Neural cell (in vitro differentiated cells): Measurements from ENCODE around the gene FAM241A. TPM values are rescaled to one million over a fixed set of nuclear protein-coding genes. Genes with fewer than 3 reads are reported as not detected.

Source experiments
- H2AFZ ChIP-seq: fragments of 200-600, 300-800 bp; sonication (generic), shearing (Covaris generic); 2 replicates; pipeline ENCODE4 v1.6.0; 2014; ENCODE audit warnings: low read depth, mild to moderate bottlenecking, antibody characterized with exemption, low read length, moderate library complexity
- H3F3A ChIP-seq: fragments of 200-600 bp; shearing (Covaris generic); 2 replicates; pipeline ENCODE4 v1.6.1; 2016; ENCODE audit warnings: mild to moderate bottlenecking, moderate library complexity, mixed read lengths, antibody characterized with exemption, low read length; ENCODE audit not compliant: insufficient read depth, poor library complexity, severe bottlenecking
- H3K27ac ChIP-seq: fragments of 200-600, 300-800 bp; sonication (generic), shearing (Covaris generic); 2 replicates; pipeline ENCODE4 v1.5.1; 2014; ENCODE audit warnings: mild to moderate bottlenecking, low read length, moderate library complexity
- H3K27me3 ChIP-seq: fragments of 300-800, 200-600 bp; sonication (generic), shearing (Covaris generic); 2 replicates; pipeline ENCODE4 v1.6.0; 2014; ENCODE audit warnings: mild to moderate bottlenecking, low read depth, low read length, moderate library complexity; ENCODE audit not compliant: insufficient read depth
- H3K36me3 ChIP-seq: fragments of 300-800, 200-600 bp; sonication (generic), shearing (Covaris generic); 2 replicates; pipeline ENCODE4 v1.5.1; 2014; ENCODE audit warnings: mild to moderate bottlenecking, antibody characterized with exemption, low read length, moderate library complexity; ENCODE audit not compliant: insufficient read depth
- H3K4me2 ChIP-seq: fragments of 300-800, 200-600 bp; sonication (generic), shearing (Covaris generic); 2 replicates; pipeline ENCODE4 v1.6.0; 2014; ENCODE audit warnings: mild to moderate bottlenecking, low read length
- H3K4me3 ChIP-seq: fragments of 300-800, 200-600 bp; sonication (generic), shearing (Covaris generic); 2 replicates; pipeline ENCODE4 v1.5.1; 2014; ENCODE audit warnings: mild to moderate bottlenecking, low read length, moderate library complexity
- H3K79me2 ChIP-seq: fragments of 200-600 bp; shearing (Covaris generic); replicated peaks from 2 replicates; pipeline ENCODE4 v1.6.0; 2014; ENCODE audit warnings: mild to moderate bottlenecking, low read length, moderate library complexity; ENCODE audit not compliant: insufficient read depth
- H3K9ac ChIP-seq: fragments of 300-800, 200-600 bp; sonication (generic), shearing (Covaris generic); 2 replicates; pipeline ENCODE4 v1.6.1; 2016; ENCODE audit warnings: mild to moderate bottlenecking, low read length, mixed read lengths
- H3K9me2 ChIP-seq: fragments of 200-600 bp; shearing (Covaris generic); 2 replicates; pipeline ENCODE4 v1.6.1; 2016; ENCODE audit warnings: mild to moderate bottlenecking, low read length, mixed read lengths; ENCODE audit not compliant: insufficient read depth
- H3K9me3 ChIP-seq: fragments of 200-600, 300-800 bp; sonication (generic), shearing (Covaris generic); 2 replicates; pipeline ENCODE4 v1.6.1; 2016; ENCODE audit warnings: mild to moderate bottlenecking, mixed run types, low read length, moderate library complexity, mixed read lengths
- H4K20me1 ChIP-seq: fragments of 200-600 bp; shearing (Covaris generic); 2 replicates; pipeline ENCODE4 v1.6.1; 2016; ENCODE audit warnings: mild to moderate bottlenecking, mixed run types; ENCODE audit not compliant: insufficient read depth
- EP300 ChIP-seq: fragments of 450-650 bp; conservative IDR thresholded peaks from 2 replicates; pipeline ENCODE4 v1.6.1; 2014; ENCODE audit warnings: antibody characterized with exemption, mild to moderate bottlenecking, moderate library complexity; ENCODE audit not compliant: poor library complexity, severe bottlenecking
- EZH2 ChIP-seq: fragments of 200-600, 300-800 bp; shearing (Covaris generic), sonication (generic); IDR thresholded peaks from 2 replicates; pipeline ENCODE4 v1.6.1; 2014; ENCODE audit warnings: antibody characterized with exemption, low read length, borderline replicate concordance, mild to moderate bottlenecking; ENCODE audit not compliant: insufficient read depth, poor library complexity, severe bottlenecking
- MXI1 ChIP-seq: fragments of 450-650 bp; conservative IDR thresholded peaks from 2 replicates; pipeline ENCODE4 v1.6.1; 2014; ENCODE audit warnings: antibody characterized with exemption, mild to moderate bottlenecking; ENCODE audit not compliant: poor library complexity, severe bottlenecking
- POLR2AphosphoS5 ChIP-seq: IDR thresholded peaks from 2 replicates; pipeline ENCODE4 v1.6.1; 2012
- RAD21 ChIP-seq: fragments of 450-650 bp; conservative IDR thresholded peaks from 2 replicates; pipeline ENCODE4 v1.6.1; 2014; ENCODE audit warnings: antibody characterized with exemption, mild to moderate bottlenecking, moderate library complexity
- SMC3 ChIP-seq: fragments of 450-650 bp; conservative IDR thresholded peaks from 2 replicates; pipeline ENCODE4 v1.6.1; 2014; ENCODE audit warnings: antibody characterized with exemption, mild to moderate bottlenecking, moderate library complexity; ENCODE audit not compliant: poor library complexity
- TAF1 ChIP-seq: IDR thresholded peaks from 2 replicates; pipeline ENCODE4 v1.6.1; 2012; ENCODE audit warnings: low read depth
- polyA plus RNA-seq: library from polyadenylated mRNA; depleted of rRNA; stranded (reverse); fragments of >200 nt; gene quantifications from 2 replicates; pipeline ENCODE4 v1.2.3, GENCODE V29; 2014
- TF ChIP-seq, protein P1 (sequence below): IDR thresholded peaks from 2 replicates; pipeline ENCODE4 v1.6.1; 2012; ENCODE audit warnings: borderline replicate concordance
- TF ChIP-seq, protein P2 (sequence below): fragments of 450-650 bp; IDR thresholded peaks from 2 replicates; pipeline ENCODE4 v1.5.1; 2014; ENCODE audit warnings: antibody characterized with exemption, mild to moderate bottlenecking, moderate library complexity; ENCODE audit not compliant: poor library complexity, severe bottlenecking

Gene FAM241A
- polyA plus RNA-seq, 1 donor from 2014 or later, result 0.59 TPM

DNA sequence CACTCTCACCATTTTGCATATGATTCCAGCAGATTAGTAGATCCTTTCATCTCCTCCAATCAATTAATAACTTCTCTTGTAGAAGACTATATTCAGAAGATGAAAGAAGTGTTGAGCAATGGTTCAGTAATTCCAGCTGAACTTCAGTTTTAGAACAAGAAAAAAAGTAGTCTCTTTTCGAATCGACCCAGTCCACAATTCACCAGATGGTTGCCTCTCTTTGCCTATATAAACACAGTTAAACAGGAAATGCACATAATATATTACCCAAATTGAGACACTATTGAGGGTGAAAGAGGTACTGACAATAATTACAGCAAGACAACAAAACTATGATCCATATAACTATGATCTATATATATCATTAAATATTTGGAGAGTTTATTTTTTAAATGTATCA, 16.8 kb upstream of the FAM241A start:
- Histone ChIP-seq H3F3A (no peaks in the 10 kb centered on the region), H3K4me2 (no peak overlapping the region), H3K9me2 (no peaks in the 10 kb centered on the region), H3K9ac (no peak overlapping the region), H3K4me3 (no peak overlapping the region), H3K79me2 (no peaks in the 10 kb centered on the region), H2AFZ (no peak overlapping the region), H3K36me3 (no peaks in the 10 kb centered on the region), H3K27me3 (no peaks in the 10 kb centered on the region), H4K20me1 (no peaks in the 10 kb centered on the region), H3K27ac (no peak overlapping the region), H3K9me3 (no peaks in the 10 kb centered on the region)
- TF ChIP-seq TAF1 (no peak), RAD21 (no peak), EP300 (no peak), EZH2 (no peak), MXI1 (no peak), SMC3 (no peak), POLR2AphosphoS5 (no peak)
- TF ChIP-seq, protein P1, sequence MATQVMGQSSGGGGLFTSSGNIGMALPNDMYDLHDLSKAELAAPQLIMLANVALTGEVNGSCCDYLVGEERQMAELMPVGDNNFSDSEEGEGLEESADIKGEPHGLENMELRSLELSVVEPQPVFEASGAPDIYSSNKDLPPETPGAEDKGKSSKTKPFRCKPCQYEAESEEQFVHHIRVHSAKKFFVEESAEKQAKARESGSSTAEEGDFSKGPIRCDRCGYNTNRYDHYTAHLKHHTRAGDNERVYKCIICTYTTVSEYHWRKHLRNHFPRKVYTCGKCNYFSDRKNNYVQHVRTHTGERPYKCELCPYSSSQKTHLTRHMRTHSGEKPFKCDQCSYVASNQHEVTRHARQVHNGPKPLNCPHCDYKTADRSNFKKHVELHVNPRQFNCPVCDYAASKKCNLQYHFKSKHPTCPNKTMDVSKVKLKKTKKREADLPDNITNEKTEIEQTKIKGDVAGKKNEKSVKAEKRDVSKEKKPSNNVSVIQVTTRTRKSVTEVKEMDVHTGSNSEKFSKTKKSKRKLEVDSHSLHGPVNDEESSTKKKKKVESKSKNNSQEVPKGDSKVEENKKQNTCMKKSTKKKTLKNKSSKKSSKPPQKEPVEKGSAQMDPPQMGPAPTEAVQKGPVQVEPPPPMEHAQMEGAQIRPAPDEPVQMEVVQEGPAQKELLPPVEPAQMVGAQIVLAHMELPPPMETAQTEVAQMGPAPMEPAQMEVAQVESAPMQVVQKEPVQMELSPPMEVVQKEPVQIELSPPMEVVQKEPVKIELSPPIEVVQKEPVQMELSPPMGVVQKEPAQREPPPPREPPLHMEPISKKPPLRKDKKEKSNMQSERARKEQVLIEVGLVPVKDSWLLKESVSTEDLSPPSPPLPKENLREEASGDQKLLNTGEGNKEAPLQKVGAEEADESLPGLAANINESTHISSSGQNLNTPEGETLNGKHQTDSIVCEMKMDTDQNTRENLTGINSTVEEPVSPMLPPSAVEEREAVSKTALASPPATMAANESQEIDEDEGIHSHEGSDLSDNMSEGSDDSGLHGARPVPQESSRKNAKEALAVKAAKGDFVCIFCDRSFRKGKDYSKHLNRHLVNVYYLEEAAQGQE, result no peak
- TF ChIP-seq, protein P2, sequence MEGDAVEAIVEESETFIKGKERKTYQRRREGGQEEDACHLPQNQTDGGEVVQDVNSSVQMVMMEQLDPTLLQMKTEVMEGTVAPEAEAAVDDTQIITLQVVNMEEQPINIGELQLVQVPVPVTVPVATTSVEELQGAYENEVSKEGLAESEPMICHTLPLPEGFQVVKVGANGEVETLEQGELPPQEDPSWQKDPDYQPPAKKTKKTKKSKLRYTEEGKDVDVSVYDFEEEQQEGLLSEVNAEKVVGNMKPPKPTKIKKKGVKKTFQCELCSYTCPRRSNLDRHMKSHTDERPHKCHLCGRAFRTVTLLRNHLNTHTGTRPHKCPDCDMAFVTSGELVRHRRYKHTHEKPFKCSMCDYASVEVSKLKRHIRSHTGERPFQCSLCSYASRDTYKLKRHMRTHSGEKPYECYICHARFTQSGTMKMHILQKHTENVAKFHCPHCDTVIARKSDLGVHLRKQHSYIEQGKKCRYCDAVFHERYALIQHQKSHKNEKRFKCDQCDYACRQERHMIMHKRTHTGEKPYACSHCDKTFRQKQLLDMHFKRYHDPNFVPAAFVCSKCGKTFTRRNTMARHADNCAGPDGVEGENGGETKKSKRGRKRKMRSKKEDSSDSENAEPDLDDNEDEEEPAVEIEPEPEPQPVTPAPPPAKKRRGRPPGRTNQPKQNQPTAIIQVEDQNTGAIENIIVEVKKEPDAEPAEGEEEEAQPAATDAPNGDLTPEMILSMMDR, result no peak

DNA sequence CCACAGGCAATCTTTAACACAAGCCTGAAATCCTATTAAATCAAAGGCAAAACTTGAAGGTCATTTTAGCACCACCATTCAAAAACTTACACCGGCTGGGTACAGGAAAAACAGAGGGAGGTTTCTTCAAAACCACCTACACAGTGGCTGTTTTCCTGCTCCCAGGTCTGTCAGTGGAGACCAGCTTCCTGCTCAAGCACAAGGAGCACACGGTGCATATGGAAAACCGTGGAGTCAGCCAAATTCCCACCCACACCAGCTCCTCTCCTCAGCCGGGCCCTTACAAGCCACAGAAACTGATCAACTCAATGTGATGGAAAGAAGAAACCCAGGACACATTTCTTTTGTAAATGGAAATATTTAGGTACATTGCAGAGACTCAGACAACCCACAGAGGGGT, 14.3 kb upstream of the FAM241A start:
- H3K4me3 ChIP-seq, result no peak overlapping the region
- no peak overlapping the region for H3K9ac ChIP-seq
- H3K9me2 ChIP-seq, result no peaks in the 10 kb centered on the region
- no peaks in the 10 kb centered on the region for H3K9me3 ChIP-seq
- no peaks in the 10 kb centered on the region for H4K20me1 ChIP-seq
- no peak overlapping the region for H2AFZ ChIP-seq
- no peak overlapping the region for H3K4me2 ChIP-seq
- no peak for TF ChIP-seq MXI1
- no peak for TF ChIP-seq RAD21
- no peak for TF ChIP-seq EZH2
- no peak for TF ChIP-seq SMC3
- TF ChIP-seq, protein P2, result no peak
- no peak for TF ChIP-seq TAF1
- TF ChIP-seq, protein P1, result no peak
- no peak for TF ChIP-seq EP300
- no peaks in the 10 kb centered on the region for H3K36me3 ChIP-seq
- no peaks in the 10 kb centered on the region for H3F3A ChIP-seq
- H3K27ac ChIP-seq, result no peak overlapping the region
- no peaks in the 10 kb centered on the region for H3K79me2 ChIP-seq
- H3K27me3 ChIP-seq, result no peaks in the 10 kb centered on the region
